HG02588 (cell line): ENCODE results near the gene KIAA0825.

Experiments
- ATAC-seq: cut with Tn5 transposase; IDR thresholded peaks from one replicate; pipeline ENCODE4 v1.9.1; 2021; ENCODE audit warnings: mild to moderate bottlenecking, moderate library complexity; ENCODE audit not compliant: unreplicated experiment

Gene KIAA0825, protein sequence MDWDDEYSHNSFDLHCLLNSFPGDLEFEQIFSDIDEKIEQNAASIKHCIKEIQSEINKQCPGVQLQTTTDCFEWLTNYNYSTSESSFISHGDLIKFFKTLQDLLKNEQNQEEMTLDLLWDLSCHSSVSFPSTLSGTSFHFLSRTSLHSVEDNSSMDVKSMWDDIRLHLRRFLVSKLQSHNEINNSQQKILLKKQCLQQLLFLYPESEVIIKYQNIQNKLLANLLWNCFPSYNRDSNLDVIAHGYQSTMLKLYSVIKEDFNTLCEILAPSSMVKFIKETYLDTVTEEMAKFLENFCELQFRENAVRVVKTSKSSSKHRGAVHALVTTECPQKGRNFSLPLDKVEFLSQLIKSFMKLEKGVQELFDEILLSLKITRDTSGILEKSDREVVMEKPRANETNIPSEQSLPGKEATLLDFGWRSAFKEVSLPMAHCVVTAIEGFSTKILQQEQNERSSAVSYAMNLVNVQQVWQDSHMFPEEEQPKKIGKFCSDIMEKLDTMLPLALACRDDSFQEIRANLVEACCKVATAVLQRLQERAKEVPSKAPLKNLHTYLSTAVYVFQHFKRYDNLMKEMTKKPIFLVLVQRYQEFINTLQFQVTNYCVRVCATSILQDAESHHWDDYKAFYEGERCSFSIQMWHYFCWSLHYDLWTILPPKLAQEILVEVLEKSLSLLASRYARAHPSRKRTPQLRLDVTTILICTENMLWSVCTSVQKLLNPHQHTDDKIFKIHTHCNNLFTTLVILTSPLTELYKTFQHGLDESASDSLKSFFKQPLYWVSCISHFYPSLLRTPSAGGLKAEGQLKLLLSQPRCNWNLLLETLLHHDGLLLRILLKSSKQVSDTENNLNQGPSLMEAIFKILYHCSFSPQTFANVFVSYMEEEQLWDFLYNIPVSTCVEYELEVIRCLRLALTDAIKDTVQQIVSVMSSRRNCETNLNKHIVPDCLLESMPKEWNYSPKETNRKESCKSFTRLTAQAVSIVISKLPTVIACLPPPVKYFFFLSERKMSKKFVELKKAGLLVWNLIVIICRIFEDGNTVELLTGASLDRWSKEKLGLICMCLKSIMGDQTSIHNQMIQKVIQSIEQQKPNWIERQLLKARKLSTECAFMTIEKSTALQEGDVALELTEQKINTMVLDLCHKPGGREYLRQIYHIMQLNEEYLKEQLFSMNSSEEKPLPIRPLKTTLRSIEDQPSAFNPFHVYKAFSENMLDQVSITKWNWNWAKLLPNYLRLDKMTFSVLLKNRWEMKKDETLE (N-terminal part only)

DNA sequence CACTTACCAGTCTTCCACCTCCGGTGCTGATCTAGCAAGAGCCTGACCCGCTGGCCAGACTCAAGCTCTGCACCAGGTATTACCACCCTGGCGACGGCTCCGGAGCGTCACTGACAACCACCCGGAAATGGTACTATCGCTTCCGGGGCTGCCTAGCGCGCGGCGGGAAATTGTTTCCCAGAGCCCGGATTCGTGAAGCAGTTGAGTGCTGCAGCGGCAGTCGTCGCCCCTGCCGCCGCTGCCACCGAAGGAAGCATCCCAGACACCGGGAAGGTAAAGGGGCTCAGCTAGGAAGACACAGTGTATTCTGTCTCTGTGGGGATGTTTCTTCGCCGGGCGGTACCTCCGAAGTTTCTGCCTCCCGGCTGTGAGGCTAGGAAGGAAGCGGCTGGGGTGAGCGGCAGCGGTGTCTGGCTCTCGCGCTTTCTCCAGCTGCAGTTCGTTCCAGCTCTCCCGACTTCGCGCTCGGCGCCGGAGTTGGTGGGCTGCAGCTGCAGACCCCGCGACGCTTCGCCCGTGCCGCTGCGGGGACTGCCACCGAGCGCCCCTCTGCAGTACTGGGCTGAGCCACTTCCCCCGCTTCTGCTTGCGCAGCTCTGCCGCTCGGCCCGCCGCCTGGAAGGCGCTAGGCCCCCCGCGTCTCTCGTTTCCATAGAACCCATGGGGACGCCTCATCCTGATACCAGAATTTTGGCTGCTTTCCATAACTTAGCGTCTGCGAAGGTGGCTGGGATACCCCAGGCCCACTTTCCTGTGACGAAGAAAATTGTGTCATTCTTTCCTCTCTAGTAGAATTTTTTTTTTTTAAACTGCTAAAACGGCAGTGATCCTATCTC is at the start of gene KIAA0825, which contains the start of gene SLF1:
TSS of gene KIAA0825 (minus strand) at position 112 of the 836 bp plus-strand sequence. CDS start 81,478 bp downstream, outside the sequence.
TSS of gene SLF1 (plus strand) at position 177 of the 836 bp plus-strand sequence. CDS start 10,142 bp downstream, outside the sequence.
- peak; percentile 97 for ATAC-seq

DNA sequence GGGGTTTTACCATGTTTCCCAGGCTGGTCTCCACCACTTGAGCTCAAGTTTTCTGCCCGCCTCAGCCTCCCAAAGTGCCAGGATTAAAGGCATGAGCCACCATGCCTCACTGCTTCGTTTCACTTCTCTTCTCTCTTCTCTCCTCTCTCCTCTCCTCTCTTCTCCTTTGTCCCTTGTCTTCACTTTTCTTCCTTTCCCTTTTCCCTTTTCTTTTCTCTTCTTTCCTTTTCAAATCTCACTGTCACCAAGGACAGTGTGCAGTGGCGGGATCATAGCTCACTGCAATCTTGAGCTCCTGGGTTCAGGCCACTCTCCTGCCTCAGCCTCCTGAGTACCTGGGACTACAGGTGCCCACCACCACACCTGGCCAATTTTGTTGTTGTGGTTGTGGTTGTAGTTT is 49.5 kb upstream of the KIAA0825 start:
- no peak for ATAC-seq

DNA sequence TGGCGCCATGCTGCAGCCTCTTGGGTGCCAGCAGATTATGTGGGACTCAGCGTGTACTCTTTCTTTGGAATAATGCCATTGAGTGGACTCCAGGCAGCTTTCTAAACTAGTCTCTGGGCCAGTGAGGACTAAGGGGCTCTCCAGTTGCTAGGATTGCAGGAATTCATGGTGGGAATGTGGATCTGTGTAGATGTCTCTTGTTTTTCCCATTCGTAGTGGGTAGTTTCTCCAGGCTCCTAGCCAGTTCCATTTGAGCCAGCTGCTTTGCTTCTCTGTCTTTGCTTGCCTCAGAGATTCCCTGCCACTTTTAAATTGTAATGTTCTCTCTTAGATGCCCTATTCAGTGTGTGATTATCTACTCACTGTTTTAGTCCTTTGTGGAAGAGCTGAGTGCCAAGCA is 42.7 kb upstream of the KIAA0825 start:
- ATAC-seq = no peak

DNA sequence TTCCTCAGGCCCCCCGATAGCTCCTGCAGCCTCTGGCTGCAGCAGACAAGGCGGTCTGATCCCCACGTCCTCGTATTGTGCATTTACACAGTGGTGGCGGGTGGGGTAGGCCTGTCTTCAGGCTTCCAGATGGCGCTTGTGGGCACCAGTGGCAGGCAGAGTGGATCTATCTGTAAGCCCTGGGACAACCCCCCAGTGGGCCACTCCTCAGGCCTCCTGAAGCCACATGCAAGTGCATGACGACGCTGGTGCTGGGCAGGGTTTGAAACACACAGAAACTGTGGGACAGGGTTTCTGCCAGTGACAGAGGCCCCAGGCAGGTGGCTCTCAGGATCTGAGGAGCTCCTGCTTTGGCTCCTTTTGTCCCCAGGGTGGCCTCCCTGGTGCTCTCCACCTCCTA is 42.1 kb upstream of the KIAA0825 start:
- no peak for ATAC-seq

DNA sequence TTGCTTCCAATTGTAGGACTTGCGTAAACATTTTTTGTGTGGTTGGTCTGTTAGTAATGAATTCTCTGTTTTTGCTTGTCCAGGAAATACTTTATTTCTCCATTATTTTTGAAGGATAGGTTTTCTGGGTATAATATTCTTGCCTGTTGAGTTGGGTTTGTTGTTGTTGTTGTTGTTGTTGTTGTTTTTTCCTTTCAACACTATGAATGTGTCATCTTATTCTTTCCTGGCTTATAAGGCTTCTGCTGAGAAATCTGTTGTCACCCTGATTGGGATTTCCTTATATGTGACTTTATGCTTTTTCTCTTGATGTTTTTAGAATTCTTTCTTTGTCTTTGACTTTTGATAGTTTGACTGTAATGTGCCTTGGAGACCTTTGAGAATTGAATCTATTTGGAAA is 39.9 kb upstream of the KIAA0825 start:
- no peak for ATAC-seq

DNA sequence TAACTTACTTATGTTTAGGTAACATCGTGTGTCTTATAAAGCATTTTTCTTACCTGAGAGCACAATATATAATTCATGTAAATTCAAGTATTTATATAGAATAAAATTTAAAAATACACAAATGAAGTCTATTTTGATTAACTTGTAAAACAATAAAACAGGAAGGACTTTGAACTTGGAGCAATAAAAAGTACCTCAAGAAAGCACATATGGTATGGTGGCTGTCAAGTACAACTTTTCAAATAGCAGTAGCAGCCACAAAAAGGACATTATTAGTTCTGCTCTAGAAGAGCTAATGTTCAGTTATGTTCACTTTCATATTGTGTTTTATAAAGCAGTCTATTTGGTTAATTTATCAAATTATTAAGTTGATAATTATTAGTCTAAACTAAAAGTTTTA is 31.5 kb upstream of the KIAA0825 start:
- no peak for ATAC-seq

DNA sequence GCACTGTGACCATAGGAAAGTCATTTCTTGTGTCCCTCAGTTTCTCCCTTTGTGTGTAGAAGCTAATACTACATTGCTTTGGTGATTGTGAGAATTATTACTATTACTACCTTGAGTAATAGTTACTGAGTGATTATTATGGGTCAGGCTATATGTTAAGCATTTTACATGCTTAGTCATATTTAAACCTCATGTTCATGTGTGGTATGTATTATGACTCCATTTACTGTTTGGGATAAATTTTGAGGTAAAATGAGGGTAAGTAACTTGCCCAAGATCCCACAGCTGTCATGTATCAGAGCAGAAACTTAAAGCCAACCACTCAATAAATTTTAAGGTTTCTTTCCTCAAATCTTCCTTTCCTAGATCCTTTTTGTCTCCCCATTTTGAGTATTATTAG is 28.4 kb upstream of the KIAA0825 start:
- ATAC-seq = no peak

DNA sequence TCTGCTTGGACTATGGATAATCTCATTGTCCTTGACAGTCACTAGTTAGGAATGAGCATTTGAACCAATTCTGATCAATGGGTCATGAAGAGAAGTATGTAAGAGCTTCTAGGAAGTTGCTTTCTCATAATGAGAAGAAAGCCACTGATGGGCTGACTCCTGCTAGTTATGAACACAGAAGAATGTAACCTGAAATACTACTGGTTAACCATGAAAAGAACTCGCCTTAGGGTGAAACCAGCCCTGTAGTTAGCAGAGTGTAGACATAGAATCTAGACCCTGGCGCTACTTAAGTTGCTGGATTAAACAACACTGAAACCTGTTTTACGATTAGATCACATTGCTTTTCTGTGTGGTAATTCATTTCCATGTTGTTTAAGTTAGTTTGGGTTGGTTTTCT is 26.6 kb upstream of the KIAA0825 start:
- no peak for ATAC-seq

DNA sequence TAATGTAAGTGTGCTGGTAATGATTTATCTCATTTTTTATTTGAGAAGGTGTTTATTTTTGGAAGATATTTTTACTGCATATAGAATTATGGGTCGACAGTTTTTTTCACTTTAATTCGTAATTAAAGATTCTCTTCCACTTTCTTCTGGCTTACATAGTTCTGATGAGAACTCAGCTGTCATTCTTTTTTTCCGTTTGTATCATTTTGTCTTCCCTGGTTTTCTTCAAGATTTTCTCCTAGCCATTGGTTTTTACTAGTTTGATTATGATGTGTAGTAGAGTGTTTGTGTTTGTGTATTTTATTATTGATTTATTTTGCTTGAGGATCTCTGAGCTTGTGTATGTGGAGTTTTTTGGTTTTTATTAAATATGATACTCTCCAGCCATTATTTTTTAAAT is 21.8 kb upstream of the KIAA0825 start:
- no peak for ATAC-seq

DNA sequence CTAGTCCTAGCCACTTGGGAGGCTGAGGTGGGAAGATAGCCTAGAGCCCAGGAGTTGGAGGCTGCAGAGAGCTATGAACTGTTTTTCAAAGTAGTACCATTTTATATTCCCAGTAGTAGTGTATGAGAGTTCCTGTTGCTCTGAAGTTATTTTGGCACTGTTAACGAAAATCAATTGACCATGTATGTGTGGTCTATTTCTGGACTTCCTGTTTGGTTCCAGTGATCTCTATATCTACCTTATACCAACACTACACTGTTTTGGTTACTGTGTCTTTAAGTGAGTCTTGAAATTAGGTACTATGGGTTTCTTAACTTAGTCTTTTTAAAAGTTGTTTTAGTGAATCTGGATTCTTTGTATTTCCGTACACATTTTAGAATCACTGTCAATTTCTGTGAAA is 13.6 kb upstream of the KIAA0825 start:
- peak; percentile 93 for ATAC-seq

DNA sequence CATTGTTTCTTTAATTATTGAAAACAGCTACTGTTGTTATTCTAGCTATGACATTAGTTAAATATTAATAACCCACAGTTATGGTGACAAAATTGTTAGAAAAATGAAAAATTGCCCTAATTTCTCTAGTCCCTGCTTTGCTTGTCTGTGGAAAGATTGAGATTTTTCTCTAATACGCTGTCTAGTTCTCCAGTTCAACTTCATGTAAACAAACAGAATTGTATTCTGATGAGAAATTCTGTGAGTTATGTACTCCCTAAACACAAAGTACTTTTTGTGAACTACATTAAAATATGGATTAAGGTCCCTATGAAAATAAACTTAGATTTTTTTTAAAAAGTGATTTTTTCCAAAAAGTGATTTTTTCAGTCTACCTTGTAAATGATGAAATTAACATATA is 8.8 kb upstream of the KIAA0825 start:
- no peak for ATAC-seq

DNA sequence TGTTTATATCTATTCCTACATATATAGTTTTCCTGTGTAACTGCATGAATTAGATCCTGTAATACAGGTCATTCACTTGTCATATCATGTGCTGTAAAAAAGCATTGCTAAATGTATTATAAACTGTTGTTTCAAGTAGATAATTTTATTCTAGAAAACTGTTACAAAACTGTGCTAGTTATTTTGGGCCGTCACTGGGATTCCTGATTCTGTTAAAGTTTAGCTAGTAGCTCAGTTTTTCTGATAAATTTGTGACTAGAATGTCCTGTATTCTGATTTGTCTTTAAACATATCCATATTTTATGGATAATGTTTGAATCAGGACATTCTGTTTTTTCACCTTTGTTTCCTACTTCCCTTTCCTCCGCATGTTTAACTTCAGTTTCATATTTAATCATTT is 5.5 kb upstream of the KIAA0825 start:
- ATAC-seq = no peak

DNA sequence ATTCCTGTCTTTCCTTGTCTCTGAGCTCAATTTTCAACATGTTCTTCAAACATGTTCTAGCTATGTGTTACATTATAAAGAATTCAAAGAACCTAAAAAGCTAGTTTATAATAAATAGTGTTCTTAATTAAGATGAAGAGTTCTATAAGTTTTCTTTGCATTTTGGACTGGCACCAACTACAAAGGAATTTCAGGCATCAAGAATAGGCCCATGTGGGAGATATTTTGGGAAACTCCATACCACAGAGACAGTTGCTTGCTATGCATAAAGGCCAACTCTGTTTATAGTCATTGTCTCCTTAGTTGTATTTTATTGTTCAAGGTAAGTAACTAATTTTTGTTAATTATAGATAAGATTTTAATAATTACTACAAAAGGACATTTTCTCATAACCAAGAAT is 4.6 kb upstream of the KIAA0825 start:
- no peak for ATAC-seq

DNA sequence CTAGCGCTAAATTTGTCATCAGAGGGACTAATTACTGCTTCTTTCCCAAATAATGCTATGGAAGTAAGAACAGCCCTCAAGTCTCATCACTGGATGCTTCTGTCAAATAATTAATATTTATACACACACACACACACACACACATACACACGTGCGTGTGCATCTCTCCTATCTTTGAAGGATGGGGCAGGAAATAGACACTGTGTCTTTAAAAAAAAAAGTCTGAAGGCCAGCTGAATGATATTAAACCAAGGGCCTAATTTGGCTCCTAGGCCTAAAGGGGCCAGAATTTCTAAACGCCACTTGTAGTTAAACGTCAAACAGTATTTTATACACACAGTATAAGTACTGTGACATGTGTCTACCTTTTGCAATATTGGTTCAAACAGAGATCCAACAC is 3.4 kb upstream of the KIAA0825 start:
- ATAC-seq = no peak

DNA sequence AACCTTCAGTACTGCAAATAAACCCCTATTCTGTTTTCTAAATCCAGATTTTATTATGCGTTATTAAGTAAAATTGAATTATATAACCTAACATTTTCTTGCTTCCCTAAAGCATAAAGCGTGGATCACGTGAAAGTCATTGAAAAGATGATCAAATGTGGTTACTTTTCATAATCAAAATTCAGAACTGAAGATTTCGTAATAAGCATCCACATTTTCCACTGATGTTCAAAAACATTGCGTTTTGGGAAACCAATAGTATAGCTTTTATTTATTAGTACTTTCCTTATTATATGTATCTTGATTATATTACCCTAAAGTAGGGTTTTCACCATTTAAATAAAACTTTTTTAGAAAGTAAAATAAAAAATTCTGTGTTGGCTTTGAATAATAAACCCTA is 1.9 kb upstream of the KIAA0825 start:
- ATAC-seq = no peak

DNA sequence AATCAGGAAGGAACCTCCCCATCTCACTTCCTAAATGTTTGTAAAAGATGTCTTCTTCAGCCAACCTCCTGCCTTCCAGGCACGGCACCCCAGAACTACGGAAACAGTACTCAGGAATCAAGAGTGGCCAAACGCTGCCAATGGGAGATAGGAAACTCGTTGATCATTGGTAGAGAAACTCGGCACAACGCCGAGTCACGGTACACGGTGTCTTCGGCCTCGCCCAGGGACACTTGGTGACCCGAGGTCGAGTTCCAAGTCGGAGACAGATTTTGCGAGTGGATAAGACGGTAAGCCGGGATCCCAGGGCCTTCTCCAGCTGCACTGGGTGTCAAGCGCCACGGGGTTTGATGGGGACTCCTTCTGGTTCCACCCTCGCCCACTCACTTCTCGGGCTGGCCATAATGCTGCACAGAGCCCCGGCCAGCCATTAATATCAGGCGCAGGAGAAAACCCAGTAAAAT is 343 bp downstream of the KIAA0825 start:
- peak; percentile 24 for ATAC-seq

DNA sequence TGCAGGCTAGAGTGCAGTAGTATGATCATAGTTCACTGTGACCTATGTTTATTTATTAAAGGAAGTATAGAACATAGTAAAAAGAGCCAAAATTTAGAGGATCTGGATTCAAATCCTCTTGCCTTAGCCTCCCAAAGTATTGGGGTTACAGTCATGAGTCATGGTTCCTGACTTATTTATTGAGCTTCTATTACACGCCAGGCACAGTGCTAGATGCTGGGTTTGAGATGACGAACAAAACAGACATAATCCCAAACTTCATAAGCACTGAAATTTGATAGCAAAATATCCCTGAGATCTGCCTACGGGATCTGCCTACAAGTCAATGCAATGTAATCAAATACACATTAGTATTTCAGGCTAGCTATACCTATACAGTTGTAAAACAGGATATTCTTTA is 2.5 kb downstream of the KIAA0825 start:
- ATAC-seq = no peak

DNA sequence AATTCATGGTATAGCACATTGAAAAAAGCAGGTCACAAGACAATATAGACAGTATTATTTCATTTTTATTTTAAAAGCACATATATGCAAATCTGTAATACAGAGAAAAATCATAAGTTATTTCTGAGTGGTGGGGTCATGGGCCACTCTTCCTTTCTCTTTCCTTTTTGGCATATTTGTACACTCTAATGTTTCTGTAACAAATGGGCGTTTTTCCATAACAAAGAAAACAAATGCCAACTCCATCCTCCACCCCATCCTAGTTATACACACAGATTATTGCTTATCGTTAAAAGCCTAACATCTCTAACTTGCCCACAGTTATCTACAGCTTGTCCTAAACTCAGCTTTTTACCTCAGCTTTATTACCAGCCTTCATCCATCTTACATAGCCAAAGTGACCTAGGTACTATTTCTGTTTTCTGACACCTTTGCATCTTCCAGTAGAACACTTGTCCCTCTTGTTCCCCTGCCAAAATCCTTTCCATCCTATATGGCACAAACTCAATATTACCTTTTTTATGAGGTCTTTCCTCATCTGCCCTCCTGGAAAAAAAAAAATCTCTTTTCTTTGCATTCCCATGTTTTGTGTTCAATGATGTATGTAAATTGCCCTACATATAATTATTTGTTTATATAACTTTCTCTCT is 4.1 kb downstream of the KIAA0825 start:
- ATAC-seq = no peak

DNA sequence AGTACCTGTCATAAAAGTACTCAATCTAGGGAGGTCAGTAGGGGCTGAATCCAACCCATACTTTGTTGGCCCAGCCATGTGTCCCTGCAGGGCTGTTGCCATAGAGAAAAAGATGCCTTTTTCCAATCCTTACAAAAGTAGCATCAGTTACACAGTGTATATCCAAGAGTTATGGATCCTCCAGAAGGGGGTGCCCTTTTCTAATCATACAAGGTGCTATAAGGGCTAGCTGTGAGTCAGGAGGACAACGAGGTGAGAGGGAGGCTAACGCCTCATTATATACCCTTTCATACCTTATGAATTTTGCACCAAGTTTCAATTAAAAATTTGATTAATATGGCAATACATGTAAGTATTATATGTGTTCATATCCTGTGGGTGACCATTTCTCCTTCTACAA is 4.8 kb downstream of the KIAA0825 start:
- no peak for ATAC-seq
